SJSA1 (cell line): ENCODE measurements around the gene AOX1. TPM values are rescaled to one million over a fixed set of nuclear protein-coding genes. Genes with fewer than 3 reads are reported as not detected.
"Not testable (repeated sequence)": the region's sequence is repeated elsewhere in the genome, so short reads cannot be mapped to it uniquely, and the experiment has no call there.

Experiments
- DNase-seq, 2 experiments: peaks; one replicate each; pipeline ENCODE4 v3.0.0-alpha.2; 2015 to 2020; ENCODE audit warnings: low spot score in 2 of 2, low read depth in 1 of 2
- H3K27ac ChIP-seq: fragments of 250-450 bp; sonication (Bioruptor Pico); 2 replicates; pipeline ENCODE4 v1.5.1; 2020; ENCODE audit warnings: mild to moderate bottlenecking, moderate library complexity
- H3K27me3 ChIP-seq: fragments of 250-450 bp; sonication (Bioruptor Pico); replicated peaks from 2 replicates; pipeline ENCODE4 v1.5.1; 2020; ENCODE audit warnings: mild to moderate bottlenecking, moderate library complexity
- H3K36me3 ChIP-seq: fragments of 250-450 bp; sonication (Bioruptor Pico); 2 replicates; pipeline ENCODE4 v1.5.1; 2020; ENCODE audit warnings: mild to moderate bottlenecking
- H3K4me1 ChIP-seq: fragments of 250-450 bp; sonication (Bioruptor Pico); replicated peaks from 2 replicates; pipeline ENCODE4 v1.6.1; 2021; ENCODE audit warnings: mild to moderate bottlenecking
- H3K4me3 ChIP-seq: fragments of 250-450 bp; sonication (Bioruptor Pico); 2 replicates; pipeline ENCODE4 v1.5.1; 2020; ENCODE audit warnings: mild to moderate bottlenecking
- H3K9me3 ChIP-seq: fragments of 250-450 bp; sonication (Bioruptor Pico); replicated peaks from 2 replicates; pipeline ENCODE4 v1.5.1; 2020; ENCODE audit warnings: mild to moderate bottlenecking
- total RNA-seq: library from RNA; depleted of rRNA; stranded (reverse); fragments of >200 nt; shearing (Covaris generic); gene quantifications from 2 replicates; pipeline ENCODE4 v1.2.3, GENCODE V29; 2014

Gene AOX1
- total RNA-seq, 1 experiment from 2014 or later, result 19.5 TPM

- no peak for DNase-seq
- no peak overlapping the region for H3K27ac ChIP-seq
- no peaks in the 10 kb centered on the region for H3K4me1 ChIP-seq
- peaks cover 4% of the 10 kb centered on the region; the same call in 1 of the 2 replicates for H3K27me3 ChIP-seq
- no peak overlapping the region for H3K4me3 ChIP-seq
- no peaks in the 10 kb centered on the region for H3K9me3 ChIP-seq
- H3K36me3 ChIP-seq, result no peaks in the 10 kb centered on the region
Measured at GRCh38 chr2:200673191-200673590, 87.4 kb downstream of the AOX1 start.

- Histone ChIP-seq H3K4me3 (no peak overlapping the region), H3K27ac (no peak overlapping the region), H3K36me3 (no peaks in the 10 kb centered on the region), H3K4me1 (no peaks in the 10 kb centered on the region), H3K9me3 (no peaks in the 10 kb centered on the region), H3K27me3 (peaks cover 6% of the 10 kb centered on the region; the same call in 1 of the 2 replicates)
- no peak for DNase-seq
Measured at GRCh38 chr2:200674837-200675236, 89.0 kb downstream of the AOX1 start.

DNA sequence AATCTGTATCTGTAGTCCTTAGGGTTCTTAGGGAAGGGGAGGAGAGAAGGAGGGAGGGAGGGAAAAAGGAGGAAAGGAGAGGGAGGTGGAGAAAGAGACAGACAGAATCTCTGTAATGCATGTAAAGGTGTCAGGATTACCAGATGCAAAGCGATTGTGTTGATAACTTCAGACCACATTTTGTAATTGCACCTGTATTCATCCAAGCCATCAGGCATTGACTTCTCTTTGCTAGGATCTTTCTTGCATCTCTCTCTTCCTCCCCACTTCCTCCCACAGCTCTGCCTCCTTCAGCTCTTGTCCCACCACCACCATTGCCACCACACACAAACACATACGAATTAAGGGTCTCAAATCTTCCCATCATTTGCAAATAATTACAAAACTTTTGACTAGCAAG is 91.4 kb downstream of the AOX1 start:
- H3K27me3 ChIP-seq, result peaks cover 6% of the 10 kb centered on the region; the same call in 1 of the 2 replicates
- DNase-seq, result no peak
- H3K36me3 ChIP-seq, result no peaks in the 10 kb centered on the region
- no peaks in the 10 kb centered on the region for H3K9me3 ChIP-seq
- no peaks in the 10 kb centered on the region for H3K4me1 ChIP-seq
- no peak overlapping the region for H3K27ac ChIP-seq
- no peak overlapping the region for H3K4me3 ChIP-seq

GRCh38 chr2:200677721-200678532 is 92.1 kb downstream of the AOX1 start:
- H3K4me3 ChIP-seq, result no peak overlapping the region
- H3K27ac ChIP-seq, result no peak overlapping the region
- no peak for DNase-seq
- no peaks in the 10 kb centered on the region for H3K36me3 ChIP-seq
- H3K9me3 ChIP-seq, result no peaks in the 10 kb centered on the region
- H3K27me3 ChIP-seq, result peaks cover 6% of the 10 kb centered on the region; the same call in 1 of the 2 replicates
- no peaks in the 10 kb centered on the region for H3K4me1 ChIP-seq

- DNase-seq, result no peak
- no peaks in the 10 kb centered on the region for H3K36me3 ChIP-seq
- no peak overlapping the region for H3K27ac ChIP-seq
- H3K4me3 ChIP-seq, result no peak overlapping the region
- H3K27me3 ChIP-seq, result peaks cover 6% of the 10 kb centered on the region; the same call in 1 of the 2 replicates
- no peaks in the 10 kb centered on the region for H3K9me3 ChIP-seq
- no peaks in the 10 kb centered on the region for H3K4me1 ChIP-seq
Measured at GRCh38 chr2:200679127-200679526, 93.3 kb downstream of the AOX1 start.

DNA sequence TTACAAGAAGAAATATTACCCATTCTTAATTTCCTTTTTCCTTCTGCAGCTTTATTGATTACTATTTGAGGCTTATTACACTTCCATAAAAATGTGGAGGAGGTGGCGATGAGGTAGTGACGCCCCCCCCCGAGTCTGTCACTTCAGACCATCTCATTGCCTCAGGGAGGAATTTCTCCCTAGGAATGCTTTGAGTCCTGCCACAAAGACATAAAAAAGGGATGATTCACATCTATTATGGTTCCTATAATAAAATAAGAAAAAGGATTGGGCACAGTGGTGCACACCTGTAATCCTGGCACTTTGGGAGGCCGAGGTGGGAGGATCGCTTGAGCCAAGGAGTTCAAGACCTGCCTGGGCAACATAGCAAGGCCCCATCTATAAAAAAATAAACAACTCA is 93.7 kb downstream of the AOX1 start:
- Histone ChIP-seq H3K36me3 (no peaks in the 10 kb centered on the region), H3K27me3 (peaks cover 6% of the 10 kb centered on the region; the same call in 1 of the 2 replicates), H3K9me3 (no peaks in the 10 kb centered on the region), H3K4me3 (no peak overlapping the region), H3K27ac (no peak overlapping the region), H3K4me1 (no peaks in the 10 kb centered on the region)
- DNase-seq, result no peak

DNA sequence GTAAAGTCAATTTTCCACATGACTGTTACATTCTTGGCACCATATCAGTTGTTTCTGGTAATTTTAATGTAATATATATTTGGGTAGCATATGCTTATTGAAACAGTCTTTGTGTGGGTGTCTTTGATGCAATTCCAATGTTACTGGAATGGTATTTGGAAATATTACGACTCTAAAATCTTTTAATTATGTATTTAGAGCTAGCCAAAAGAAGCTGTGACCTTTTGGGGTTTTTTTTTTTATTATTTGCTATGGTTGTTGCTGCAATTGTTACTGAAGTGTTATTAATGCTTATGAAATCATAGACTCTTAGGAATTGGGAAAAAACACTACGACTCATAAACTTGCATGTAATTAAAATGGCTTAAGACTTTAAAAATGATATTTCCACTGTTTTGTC is 95.9 kb downstream of the AOX1 start:
- Histone ChIP-seq H3K27ac (no peak overlapping the region), H3K36me3 (no peaks in the 10 kb centered on the region), H3K9me3 (no peaks in the 10 kb centered on the region), H3K27me3 (peaks cover 6% of the 10 kb centered on the region; the same call in 1 of the 2 replicates), H3K4me1 (no peaks in the 10 kb centered on the region), H3K4me3 (no peak overlapping the region)
- no peak for DNase-seq

DNA sequence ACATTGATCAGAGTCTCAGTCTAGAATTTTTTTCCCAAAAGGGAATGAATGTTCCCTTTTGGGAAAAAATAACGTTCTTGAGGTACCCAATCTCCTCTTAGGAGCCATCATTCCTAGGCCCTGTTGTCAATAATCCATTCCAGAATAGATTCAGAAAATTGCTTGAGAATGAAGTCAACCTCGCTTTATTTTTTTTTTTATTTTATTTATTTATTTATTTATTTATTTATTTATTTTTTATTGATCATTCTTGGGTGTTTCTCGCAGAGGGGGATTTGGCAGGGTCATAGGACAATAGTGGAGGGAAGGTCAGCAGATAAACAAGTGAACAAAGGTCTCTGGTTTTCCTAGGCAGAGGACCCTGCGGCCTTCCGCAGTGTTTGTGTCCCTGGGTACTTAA is 96.6 kb downstream of the AOX1 start:
- not testable (repeated sequence) for H3K4me1 ChIP-seq, H3K36me3 ChIP-seq, H3K4me3 ChIP-seq, H3K27ac ChIP-seq, H3K9me3 ChIP-seq, H3K27me3 ChIP-seq, DNase-seq

- Histone ChIP-seq H3K4me1 (no peaks in the 10 kb centered on the region), H3K9me3 (no peaks in the 10 kb centered on the region), H3K4me3 (no peak overlapping the region), H3K27ac (no peak overlapping the region), H3K36me3 (no peaks in the 10 kb centered on the region), H3K27me3 (peaks cover 2% of the 10 kb centered on the region)
- DNase-seq, result no peak
Measured at GRCh38 chr2:200687922-200688920, 102.4 kb downstream of the AOX1 start.

GRCh38 chr2:200689115-200689514 is 103.3 kb downstream of the AOX1 start:
- H3K36me3 ChIP-seq, result no peaks in the 10 kb centered on the region
- H3K4me1 ChIP-seq, result no peaks in the 10 kb centered on the region
- H3K27ac ChIP-seq, result no peak overlapping the region
- DNase-seq, result no peak
- no peak overlapping the region for H3K4me3 ChIP-seq
- no peaks in the 10 kb centered on the region for H3K9me3 ChIP-seq
- H3K27me3 ChIP-seq, result peaks cover 2% of the 10 kb centered on the region

DNA sequence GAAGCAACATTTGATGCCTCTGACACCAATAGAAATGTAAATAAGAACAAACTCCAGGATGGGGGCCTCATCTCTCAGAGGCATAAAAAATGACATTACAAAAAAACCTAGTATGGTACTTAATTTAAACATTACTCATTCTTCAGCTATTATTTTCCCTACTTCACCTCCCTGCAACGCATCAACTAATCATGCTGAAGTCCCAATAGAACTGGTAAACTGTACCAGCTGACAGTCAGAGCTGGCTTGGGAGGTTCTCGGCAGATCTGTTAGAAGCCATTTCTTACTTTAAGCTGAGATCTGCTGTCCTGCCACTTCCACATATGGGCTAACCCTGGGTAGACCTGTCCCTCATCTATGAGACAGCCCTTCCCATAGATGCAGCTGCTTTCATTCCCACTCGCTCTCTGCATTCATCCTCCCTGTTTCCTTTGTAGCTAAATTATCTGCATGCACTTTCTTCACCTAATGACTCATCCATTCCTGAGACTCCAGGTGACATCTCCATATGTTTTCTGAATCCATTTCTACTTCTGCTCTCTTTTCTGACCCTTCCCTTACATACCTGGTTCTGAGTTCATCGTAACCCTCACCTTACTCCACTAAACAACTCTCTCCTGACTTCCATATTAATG is 108.1 kb downstream of the AOX1 start:
- no peak overlapping the region for H3K27ac ChIP-seq
- H3K27me3 ChIP-seq, result 0 out of 2 replicates have a peak, but pooled peaks cover 2% of the 10 kb centered on the region
- DNase-seq, result no peak
- H3K4me3 ChIP-seq, result no peak overlapping the region
- H3K4me1 ChIP-seq, result no peaks in the 10 kb centered on the region
- no peaks in the 10 kb centered on the region for H3K36me3 ChIP-seq
- H3K9me3 ChIP-seq, result no peaks in the 10 kb centered on the region

DNA sequence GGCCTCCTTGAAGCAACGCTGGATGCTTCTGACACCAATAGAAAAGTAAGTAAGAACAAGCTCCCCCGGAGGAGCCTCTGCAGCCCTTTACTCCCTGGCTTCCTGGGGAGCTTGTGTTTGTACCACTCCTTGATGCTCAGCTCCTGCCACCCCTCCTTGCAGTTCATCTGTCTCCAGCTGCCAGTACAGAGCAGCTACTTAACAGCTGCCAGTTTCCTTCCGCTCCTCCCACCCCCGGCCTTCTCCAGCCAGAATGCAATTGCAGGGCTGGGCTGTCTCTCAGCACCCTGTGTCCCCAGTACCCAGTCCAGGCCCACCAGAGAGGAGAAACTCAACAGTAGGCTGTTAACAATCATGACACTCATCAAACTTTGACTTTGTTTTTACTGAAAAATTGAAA is 109.4 kb downstream of the AOX1 start:
- no peaks in the 10 kb centered on the region for H3K9me3 ChIP-seq
- H3K4me3 ChIP-seq, result no peak overlapping the region
- no peaks in the 10 kb centered on the region for H3K4me1 ChIP-seq
- H3K27me3 ChIP-seq, result 0 out of 2 replicates have a peak, but pooled peaks cover 2% of the 10 kb centered on the region
- no peak overlapping the region for H3K27ac ChIP-seq
- no peak for DNase-seq
- no peaks in the 10 kb centered on the region for H3K36me3 ChIP-seq

GRCh38 chr2:200695601-200696000 is 109.8 kb downstream of the AOX1 start:
- no peak overlapping the region for H3K27ac ChIP-seq
- no peaks in the 10 kb centered on the region for H3K9me3 ChIP-seq
- no peaks in the 10 kb centered on the region for H3K4me1 ChIP-seq
- DNase-seq, result no peak
- H3K27me3 ChIP-seq, result 0 out of 2 replicates have a peak, but pooled peaks cover 2% of the 10 kb centered on the region
- H3K36me3 ChIP-seq, result no peaks in the 10 kb centered on the region
- no peak overlapping the region for H3K4me3 ChIP-seq
